ENCODE measurements around the gene SMOC2.

Gene SMOC2

GRCh38 chr6:168448243-168448855 lies 7.4 kb downstream of the SMOC2 start:
- DNase-seq = no peak

DNA sequence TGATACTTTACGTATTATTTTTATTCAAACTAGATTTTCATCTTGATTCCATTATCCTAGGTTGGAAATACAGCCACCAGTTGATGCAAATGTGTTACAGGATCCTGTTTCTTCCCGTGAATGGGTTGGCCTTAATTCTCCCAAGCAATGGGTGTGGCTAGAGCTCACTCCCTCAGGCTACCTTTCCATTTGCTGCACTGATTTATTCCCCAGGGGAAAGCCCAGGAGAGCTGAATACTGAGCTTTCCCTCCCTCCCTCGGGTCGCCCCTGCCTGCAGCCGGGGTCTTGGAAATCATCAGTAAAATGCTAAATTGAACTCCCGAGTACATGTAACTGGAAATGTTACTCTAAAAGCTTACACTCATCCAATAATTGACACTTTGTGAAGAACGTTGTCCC lies 9.9 kb downstream of the SMOC2 start:
- no peak for DNase-seq

GRCh38 chr6:168451805-168452517 lies 11.0 kb downstream of the SMOC2 start:
- DNase-seq = no peak

GRCh38 chr6:168452685-168453377 lies 11.8 kb downstream of the SMOC2 start:
- no peak for DNase-seq

- no peak for DNase-seq
Observed at GRCh38 chr6:168455847-168456530, 15.0 kb downstream of the SMOC2 start.

GRCh38 chr6:168456907-168457652 lies 16.1 kb downstream of the SMOC2 start:
- DNase-seq = no peak

DNA sequence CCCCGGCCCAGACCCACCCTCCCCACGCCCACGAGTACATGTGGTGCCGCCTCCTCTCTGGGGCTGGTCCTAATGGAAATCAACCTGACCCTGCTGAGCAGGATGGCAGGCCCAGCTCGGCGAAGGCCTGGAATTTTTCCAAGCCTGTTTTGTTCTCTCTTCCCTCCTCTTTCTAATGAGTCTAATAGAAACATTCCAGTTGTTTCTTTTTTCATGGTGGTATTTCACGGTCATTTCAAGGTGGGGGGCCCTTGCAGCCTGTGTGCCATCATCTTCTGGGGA lies 16.6 kb downstream of the SMOC2 start:
- no peak for DNase-seq

DNA sequence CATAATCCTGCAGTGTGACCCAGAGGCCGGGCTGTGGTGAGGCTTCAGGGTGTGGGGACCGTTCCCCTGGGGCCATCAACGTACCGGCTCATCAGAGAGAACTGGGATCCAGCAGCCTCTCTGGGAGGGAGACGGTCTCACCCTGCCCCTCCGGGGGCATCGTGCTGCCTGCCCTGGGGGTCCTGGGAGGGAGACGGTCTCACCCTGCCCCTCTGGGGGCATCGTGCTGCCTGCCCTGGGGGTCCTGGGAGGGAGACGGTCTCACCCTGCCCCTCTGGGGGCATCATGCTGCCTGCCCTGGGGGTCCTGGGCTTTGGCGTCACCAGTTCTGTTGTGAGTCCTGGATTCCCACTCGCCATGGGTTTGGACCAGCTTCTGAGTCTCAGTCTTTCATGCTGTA lies 17.1 kb downstream of the SMOC2 start:
- DNase-seq = no peak

DNA sequence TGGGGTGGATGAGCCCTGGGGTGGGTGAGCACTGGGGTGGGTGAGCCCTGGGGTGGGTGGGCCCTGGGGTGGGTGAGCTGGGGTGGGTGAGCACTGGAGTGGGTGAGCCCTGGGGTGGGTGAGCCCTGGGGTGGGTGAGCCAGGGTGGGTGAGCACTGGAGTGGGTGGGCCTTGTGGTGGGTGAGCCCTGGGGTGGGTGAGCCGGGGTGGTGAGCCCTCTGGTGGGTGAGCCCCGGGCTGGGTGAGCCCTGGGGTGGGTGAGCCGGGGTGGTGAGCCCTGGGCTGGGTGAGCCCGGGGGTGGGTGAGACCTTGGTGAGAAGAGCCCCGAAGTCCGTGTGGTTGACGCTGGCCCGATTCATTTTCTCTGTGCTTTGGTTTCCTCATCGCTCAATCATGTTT lies 18.6 kb downstream of the SMOC2 start:
- no peak for DNase-seq

- DNase-seq = no peak
Observed at GRCh38 chr6:168462289-168462853, 21.4 kb downstream of the SMOC2 start.

GRCh38 chr6:168464546-168464945 lies 23.6 kb downstream of the SMOC2 start:
- no peak for DNase-seq

DNA sequence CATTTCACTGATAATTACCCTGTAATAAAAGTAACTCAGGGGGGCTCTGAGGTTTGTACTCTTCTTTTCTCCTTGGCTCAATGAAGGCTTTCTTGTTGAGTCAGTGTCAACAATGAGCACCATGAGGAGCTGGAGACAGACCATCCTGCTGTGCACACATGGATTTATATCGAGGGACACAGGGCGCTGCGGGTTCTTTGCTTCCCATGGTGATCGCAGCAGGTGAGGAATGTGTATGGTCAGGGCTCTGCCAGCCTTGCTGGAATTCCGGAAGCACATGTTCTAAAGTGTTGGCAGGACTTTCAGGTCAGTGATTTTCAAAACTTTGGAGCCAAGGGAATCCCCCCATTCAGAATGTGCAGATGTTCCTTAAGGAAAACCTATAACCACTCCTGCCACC lies 27.1 kb downstream of the SMOC2 start:
- no peak for DNase-seq

DNA sequence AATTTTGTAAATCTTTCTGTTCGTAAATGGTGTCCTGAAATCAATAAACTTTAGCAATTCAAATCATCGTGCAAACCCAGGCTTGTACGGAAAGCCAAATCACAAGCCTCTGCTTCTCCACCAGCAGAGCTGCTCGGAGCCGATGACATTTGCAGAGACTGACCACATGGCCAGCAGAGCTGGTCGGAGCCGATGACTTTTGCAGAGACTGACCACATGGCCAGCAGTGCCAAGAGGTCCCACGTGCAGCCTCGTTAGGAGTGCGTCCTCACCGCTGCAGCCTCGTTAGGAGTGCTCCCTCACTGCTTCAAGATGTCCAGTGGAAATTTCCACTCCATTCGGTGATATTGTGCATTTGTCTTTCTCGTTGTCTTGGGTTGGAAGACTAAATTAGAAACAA lies 28.5 kb downstream of the SMOC2 start:
- no peak for DNase-seq

DNA sequence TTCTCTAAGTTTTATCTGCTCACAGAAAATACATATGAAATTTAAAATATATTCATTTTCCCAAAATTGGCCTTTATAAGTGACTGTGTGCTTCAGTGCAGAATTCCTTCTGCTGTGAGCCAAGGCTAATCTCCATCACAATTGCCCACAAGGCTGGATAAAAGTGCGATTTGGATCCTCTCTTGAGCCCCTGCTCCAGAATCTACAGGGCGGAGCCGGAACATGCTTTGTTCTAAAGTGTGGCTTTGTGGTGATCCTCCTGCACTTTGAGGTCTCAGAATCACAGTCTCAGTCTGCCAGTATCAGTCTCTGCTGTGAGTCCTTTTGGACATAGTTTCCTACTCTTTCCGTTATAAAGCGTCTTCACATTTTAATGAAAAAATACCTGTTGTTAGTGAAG lies 28.9 kb downstream of the SMOC2 start:
- DNase-seq = no peak

DNA sequence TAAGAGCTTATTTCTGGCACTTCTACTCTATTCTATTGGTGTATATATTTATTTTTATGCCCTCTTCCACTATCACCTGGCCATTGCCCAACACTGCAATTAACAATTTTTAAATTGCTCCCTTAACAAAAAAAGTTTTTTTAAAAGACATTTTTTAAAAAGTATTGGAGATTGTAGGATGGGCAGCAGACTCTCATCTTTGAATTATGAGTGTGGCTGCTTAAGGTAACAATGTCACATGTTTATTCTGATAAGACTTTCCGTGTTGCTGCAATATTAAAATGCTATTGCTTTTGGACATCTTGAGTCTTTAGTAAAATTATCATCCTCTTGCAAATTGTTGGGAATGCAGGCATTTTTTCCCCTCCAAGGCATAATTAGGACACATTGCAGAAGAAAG lies 31.4 kb downstream of the SMOC2 start:
- DNase-seq = no peak

DNA sequence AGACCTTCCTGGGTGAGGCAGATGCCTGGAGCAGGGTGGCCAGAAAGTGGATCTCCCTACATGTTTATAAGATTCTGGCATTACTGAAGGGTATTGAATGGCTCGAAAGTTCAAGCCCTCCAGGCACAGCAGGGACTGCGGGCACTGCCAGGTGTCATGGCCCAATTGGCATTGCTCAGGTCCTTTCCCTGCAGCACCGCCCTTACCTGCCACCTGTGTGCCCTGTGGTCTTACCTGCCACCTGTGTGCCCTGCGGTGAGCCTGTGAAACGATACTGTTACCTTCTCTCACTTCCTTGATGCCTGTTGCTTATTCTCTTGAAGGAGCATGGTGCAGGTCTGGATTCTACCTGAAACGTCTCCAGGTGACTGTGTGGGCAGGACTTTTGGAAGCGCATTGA lies 32.2 kb downstream of the SMOC2 start:
- no peak for DNase-seq

DNA sequence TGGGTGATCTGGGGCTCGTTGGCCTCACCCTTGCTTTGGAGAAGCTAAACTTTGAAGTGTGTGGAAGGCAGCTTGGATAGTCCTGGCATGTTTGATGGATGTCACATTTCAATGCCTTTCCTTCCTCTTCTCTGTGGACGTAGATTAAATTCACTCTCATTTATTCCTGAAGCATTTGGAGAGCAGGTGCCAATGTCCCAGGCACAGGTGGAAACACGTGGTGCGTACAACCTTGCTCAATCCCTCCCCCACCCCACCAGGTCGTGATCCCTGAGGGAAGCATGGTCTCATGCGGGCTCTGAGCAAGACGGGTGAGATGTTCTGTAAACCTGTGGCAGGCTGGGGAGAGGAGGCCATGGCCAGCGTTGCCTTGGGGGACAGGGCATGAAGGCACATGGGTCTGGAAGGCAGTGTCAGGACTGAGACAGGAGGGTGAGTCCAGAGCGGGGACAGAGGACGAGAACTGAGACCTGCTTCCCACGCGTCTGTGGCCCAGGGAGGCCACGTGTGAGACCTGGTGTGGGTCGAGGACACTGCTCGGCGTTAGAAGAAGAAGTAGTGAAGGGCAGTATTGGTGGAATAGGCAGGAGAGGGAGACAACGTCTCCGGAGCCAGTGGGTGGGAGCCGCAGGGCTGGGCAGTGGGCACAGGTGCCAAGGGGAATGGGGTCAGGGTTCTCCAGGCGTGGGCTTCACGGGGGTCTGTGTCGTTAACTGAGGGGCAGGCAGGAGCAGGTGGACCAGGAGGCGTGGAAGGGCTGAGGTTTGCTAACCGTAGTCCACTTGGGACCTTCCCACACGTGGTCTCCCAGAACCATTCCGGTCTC lies 34.4 kb downstream of the SMOC2 start:
- no peak for DNase-seq

DNA sequence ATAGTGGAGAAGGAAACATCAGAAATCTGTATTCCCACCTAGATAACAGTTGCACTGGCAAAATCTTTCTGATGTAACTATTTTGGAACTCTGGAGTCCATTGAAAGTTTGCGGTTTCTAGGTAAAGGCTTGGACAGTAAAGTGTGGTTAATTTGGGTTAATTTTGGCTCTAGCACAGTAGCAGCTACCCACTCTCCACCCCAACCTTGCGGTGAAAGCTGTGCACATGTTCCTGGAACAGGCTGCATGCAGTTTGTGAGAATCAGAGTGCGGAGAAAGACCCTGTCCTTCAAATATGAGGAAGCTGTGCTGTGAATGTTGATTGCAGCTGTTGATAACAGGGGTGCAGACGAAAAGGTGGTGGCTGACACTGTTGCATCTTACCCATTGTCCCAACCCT lies 38.4 kb downstream of the SMOC2 start:
- no peak for DNase-seq

DNA sequence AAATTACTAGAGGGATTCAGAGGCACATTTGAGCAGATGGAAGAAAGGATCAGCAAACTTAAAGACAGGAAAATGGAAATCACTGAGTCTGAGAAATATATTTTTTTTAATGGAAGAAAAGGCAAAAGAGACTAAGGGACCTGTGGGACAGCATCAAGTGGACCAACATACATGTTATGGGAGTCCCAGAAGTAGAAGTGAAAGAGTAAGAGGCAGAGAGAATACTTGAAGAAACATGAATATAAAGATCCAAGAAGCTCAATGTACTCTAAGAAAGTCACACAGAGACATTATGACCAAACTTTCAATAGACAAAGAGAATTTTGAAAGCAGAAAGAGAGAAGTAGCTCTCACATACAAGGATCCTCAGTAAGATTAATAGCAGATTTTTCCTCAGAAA lies 39.5 kb downstream of the SMOC2 start:
- DNase-seq = no peak

GRCh38 chr6:168485818-168486217 lies 44.8 kb downstream of the SMOC2 start:
- DNase-seq = no peak

DNA sequence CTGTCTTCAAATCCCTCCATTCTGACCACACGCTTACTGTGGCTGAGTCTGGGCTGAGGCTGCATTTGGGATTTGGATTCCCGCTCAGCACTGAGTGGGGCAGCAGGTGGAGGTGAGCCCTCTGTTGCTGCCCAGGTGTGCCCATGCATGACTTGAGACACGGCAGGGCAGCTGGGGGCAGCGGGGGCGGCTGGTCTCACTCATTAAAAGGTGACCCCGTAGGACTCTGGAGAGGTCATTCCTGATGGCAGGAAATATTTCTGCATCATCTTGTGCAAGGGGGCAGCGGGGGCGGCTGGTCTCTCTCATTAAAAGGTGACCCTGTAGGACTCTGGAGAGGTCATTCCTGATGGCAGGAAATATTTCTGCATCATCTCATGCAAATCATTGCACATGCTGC lies 49.8 kb downstream of the SMOC2 start:
- DNase-seq = no peak

DNA sequence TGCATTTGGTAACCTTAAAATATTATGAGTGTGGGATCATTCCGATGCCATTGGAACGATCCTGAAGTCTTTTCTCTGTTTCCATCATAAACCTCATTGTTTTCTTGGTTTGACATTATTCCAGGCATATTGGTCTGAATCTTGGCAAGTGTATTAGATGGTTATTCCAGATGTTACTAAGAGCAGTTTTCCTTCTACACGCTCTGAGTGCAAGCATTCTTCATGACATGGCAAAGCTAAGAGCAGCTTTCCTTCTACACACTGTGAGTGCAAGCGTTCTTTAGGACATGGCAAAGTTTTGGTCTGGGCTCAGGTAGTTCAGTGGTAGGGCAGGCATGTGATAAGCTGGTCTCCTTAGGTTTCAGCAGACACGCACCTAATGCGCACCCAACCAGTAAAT lies 53.0 kb downstream of the SMOC2 start:
- no peak for DNase-seq

Data from midbrain (tissue), 1 donor.